ENCODE measurements around the gene TBC1D17. TPM values are rescaled to one million over a fixed set of nuclear protein-coding genes. Genes with fewer than 3 reads are reported as not detected.

TBC1D17 gene
- total RNA-seq, 1 experiment from 2014 or later = 10.1 TPM

- peak; percentile 95 for DNase-seq (ENCODE audit: low spot score)
These were observed 609 bp downstream of the TBC1D17 start for GRCh38 chr19:49877879-49878743.

GRCh38 chr19:49878744-49879070, 1.2 kb downstream of the TBC1D17 start:
- DNase-seq (ENCODE audit: low spot score) = no peak

GRCh38 chr19:49879243-49879963, 1.9 kb downstream of the TBC1D17 start:
- no peak for DNase-seq (ENCODE audit: low spot score)

GRCh38 chr19:49880162-49880869, 2.8 kb downstream of the TBC1D17 start:
- DNase-seq (ENCODE audit: low spot score) = no peak

GRCh38 chr19:49881186-49881585, 3.7 kb downstream of the TBC1D17 start:
- no peak for DNase-seq (ENCODE audit: low spot score)

- no peak for DNase-seq (ENCODE audit: low spot score)
These were observed 4.3 kb downstream of the TBC1D17 start for GRCh38 chr19:49881672-49882394.

- no peak for DNase-seq (ENCODE audit: low spot score)
These were observed 5.1 kb downstream of the TBC1D17 start for GRCh38 chr19:49882643-49883042.

GRCh38 chr19:49883094-49883493, 5.6 kb downstream of the TBC1D17 start:
- no peak for DNase-seq (ENCODE audit: low spot score)

- no peak for DNase-seq (ENCODE audit: low spot score)
These were observed 6.6 kb downstream of the TBC1D17 start for GRCh38 chr19:49884109-49884508.

- no peak for DNase-seq (ENCODE audit: low spot score)
These were observed 7.3 kb downstream of the TBC1D17 start for GRCh38 chr19:49884760-49885159.

- DNase-seq (ENCODE audit: low spot score) = no peak
These were observed 9.6 kb downstream of the TBC1D17 start for GRCh38 chr19:49887037-49887664.

- no peak for DNase-seq (ENCODE audit: low spot score)
These were observed 10.4 kb downstream of the TBC1D17 start for GRCh38 chr19:49887665-49888509.

GRCh38 chr19:49888510-49888824, 11.0 kb downstream of the TBC1D17 start:
- no peak for DNase-seq (ENCODE audit: low spot score)

GRCh38 chr19:49889038-49889686, 11.7 kb downstream of the TBC1D17 start:
- DNase-seq (ENCODE audit: low spot score) = no peak

GRCh38 chr19:49889687-49890348, 12.3 kb downstream of the TBC1D17 start:
- no peak for DNase-seq (ENCODE audit: low spot score)

GRCh38 chr19:49890349-49891311, 13.1 kb downstream of the TBC1D17 start:
- DNase-seq (ENCODE audit: low spot score) = no peak

GRCh38 chr19:49891393-49891792, 13.9 kb downstream of the TBC1D17 start:
- no peak for DNase-seq (ENCODE audit: low spot score)

- DNase-seq (ENCODE audit: low spot score) = no peak
These were observed 15.2 kb downstream of the TBC1D17 start for GRCh38 chr19:49892716-49893115.

Measured in A172 (cell line).